GM23338 (cell line): ENCODE measurements around the gene PLA2G6. TPM values are rescaled to one million over a fixed set of nuclear protein-coding genes. Genes with fewer than 3 reads are reported as not detected.

Source experiments
- ATAC-seq: fragments of 200-7000 bp; cut with Tn5 transposase; 3 replicates; pipeline ENCODE4 v1.9.1; 2020
- DNase-seq: peaks from one replicate; pipeline ENCODE4 v3.0.0-alpha.2; 2015; ENCODE audit warnings: low spot score
- H2AFZ ChIP-seq: fragments of 200-600 bp; sonication (generic); 2 replicates; pipeline ENCODE4 v1.8.0; 2016; ENCODE audit warnings: antibody characterized with exemption, mild to moderate bottlenecking, moderate library complexity
- H3F3A ChIP-seq: fragments of 200-600 bp; sonication (generic); replicated peaks from 2 replicates; pipeline ENCODE4 v1.8.0; 2017; ENCODE audit warnings: antibody characterized with exemption, mixed run types, low read depth
- H3K27ac ChIP-seq: fragments of 200-600 bp; sonication (generic); 2 replicates; pipeline ENCODE4 v1.6.1; 2016; ENCODE audit warnings: low read depth
- H3K27me3 ChIP-seq: fragments of 200-600 bp; sonication (generic); 2 replicates; pipeline ENCODE4 v1.8.0; 2016; ENCODE audit warnings: mild to moderate bottlenecking, mixed run types, moderate library complexity; ENCODE audit not compliant: insufficient read depth
- H3K36me3 ChIP-seq: fragments of 200-600 bp; sonication (generic); 2 replicates; pipeline ENCODE4 v1.8.0; 2016; ENCODE audit warnings: mild to moderate bottlenecking; ENCODE audit not compliant: insufficient read depth
- H3K4me1 ChIP-seq: fragments of 200-600 bp; sonication (generic); 2 replicates; pipeline ENCODE4 v1.8.0; 2016; ENCODE audit warnings: mild to moderate bottlenecking, moderate library complexity; ENCODE audit not compliant: insufficient read depth
- H3K4me2 ChIP-seq: fragments of 200-600 bp; sonication (generic); 2 replicates; pipeline ENCODE4 v1.7.1; 2017; ENCODE audit warnings: mixed run types
- H3K4me3 ChIP-seq: fragments of 200-600 bp; sonication (generic); 2 replicates; pipeline ENCODE4 v1.6.1; 2016; ENCODE audit warnings: mixed run types
- H3K79me2 ChIP-seq: fragments of 200-600 bp; sonication (generic); replicated peaks from 2 replicates; pipeline ENCODE4 v1.8.0; 2017; ENCODE audit warnings: mild to moderate bottlenecking; ENCODE audit not compliant: insufficient read depth
- H3K9me2 ChIP-seq: fragments of 200-600 bp; sonication (generic); 2 replicates; pipeline ENCODE4 v1.8.0; 2017; ENCODE audit not compliant: insufficient read depth
- H4K20me1 ChIP-seq: fragments of 200-600 bp; sonication (generic); replicated peaks from 2 replicates; pipeline ENCODE4 v1.8.0; 2017; ENCODE audit warnings: mild to moderate bottlenecking; ENCODE audit not compliant: insufficient read depth
- H3K27ac Mint-ChIP-seq: 2 replicates; pipeline ENCODE4 v1.8.0; 2020; ENCODE audit warnings: inconsistent platforms, mild to moderate bottlenecking, moderate library complexity, mixed read lengths
- H3K27me3 Mint-ChIP-seq: 3 replicates; pipeline ENCODE4 v1.8.0; 2022; ENCODE audit warnings: low read depth, mild to moderate bottlenecking, moderate library complexity, mixed read lengths, inconsistent platforms; ENCODE audit not compliant: insufficient read depth, poor library complexity
- H3K36me3 Mint-ChIP-seq: 3 replicates; pipeline ENCODE4 v1.8.0; 2021; ENCODE audit warnings: low read depth, mild to moderate bottlenecking, inconsistent platforms, moderate library complexity, mixed read lengths
- H3K4me1 Mint-ChIP-seq: 3 replicates; pipeline ENCODE4 v1.8.0; 2020; ENCODE audit warnings: mild to moderate bottlenecking, inconsistent platforms, mixed read lengths
- H3K4me3 Mint-ChIP-seq: 3 replicates; pipeline ENCODE4 v1.8.0; 2021; ENCODE audit warnings: moderate library complexity, mild to moderate bottlenecking, inconsistent platforms, mixed read lengths
- H3K9me3 Mint-ChIP-seq: 3 replicates; pipeline ENCODE4 v1.8.0; 2020; ENCODE audit warnings: moderate library complexity, mild to moderate bottlenecking, inconsistent platforms, mixed read lengths
- CREB1 ChIP-seq: fragments of 250-450 bp; sonication (Bioruptor Pico); IDR thresholded peaks from 2 replicates; pipeline ENCODE4 v1.5.0; 2020; ENCODE audit warnings: low read depth, mild to moderate bottlenecking, moderate library complexity
- EZH2 ChIP-seq: fragments of 200-600 bp; sonication (generic); IDR thresholded peaks from one replicate; pipeline ENCODE4 v1.8.0; 2017; ENCODE audit warnings: antibody characterized with exemption, mild to moderate bottlenecking, low read depth; ENCODE audit not compliant: unreplicated experiment
- EZH2phosphoT487 ChIP-seq: fragments of 200-600 bp; sonication (generic); IDR thresholded peaks from one replicate; pipeline ENCODE4 v1.8.1; 2018; ENCODE audit warnings: antibody characterized with exemption; ENCODE audit not compliant: unreplicated experiment
- NANOG ChIP-seq: IDR thresholded peaks from 2 replicates; pipeline ENCODE4 v1.6.1; 2016; ENCODE audit warnings: antibody characterized with exemption, borderline replicate concordance
- POLR2AphosphoS5 ChIP-seq: IDR thresholded peaks from 2 replicates; pipeline ENCODE4 v1.6.1; 2016; ENCODE audit warnings: antibody characterized with exemption, low read depth
- ZNF114 ChIP-seq: fragments of 250-450 bp; sonication (Bioruptor Pico); IDR thresholded peaks from 2 replicates; pipeline ENCODE4 v1.5.0; 2020; ENCODE audit warnings: mild to moderate bottlenecking, moderate library complexity
- ZNF331 ChIP-seq: fragments of 250-450 bp; sonication (Bioruptor Pico); IDR thresholded peaks from 2 replicates; pipeline ENCODE4 v1.5.0; 2020; ENCODE audit warnings: low read depth, mild to moderate bottlenecking, moderate library complexity
- polyA plus RNA-seq: library from polyadenylated mRNA; unstranded; fragments of >200 nt; fragmentation: Nextera tagmentation; extraction: Ambion mirVana; gene quantifications from 2 replicates; pipeline ENCODE4 v1.2.1, GENCODE V29; 2016
- total RNA-seq: library from RNA; depleted of rRNA; stranded (reverse); fragments of >200 nt; shearing (Covaris generic); gene quantifications from 2 replicates; pipeline ENCODE4 v1.2.3, GENCODE V29; 2014
- TF ChIP-seq, protein P1 (sequence below): IDR thresholded peaks from 2 replicates; pipeline ENCODE4 v1.6.1; 2016; ENCODE audit warnings: antibody characterized with exemption
- TF ChIP-seq, protein P2 (sequence below): fragments of 250-450 bp; sonication (Bioruptor Pico); IDR thresholded peaks from 2 replicates; pipeline ENCODE4 v1.5.0; 2020; ENCODE audit warnings: mild to moderate bottlenecking, moderate library complexity
- TF ChIP-seq, protein P3 (sequence below): IDR thresholded peaks from one replicate; pipeline ENCODE4 v1.6.1; 2018; ENCODE audit warnings: antibody characterized with exemption; ENCODE audit not compliant: unreplicated experiment
- TF ChIP-seq, protein P4 (sequence below), 2 experiments: fragments of 200-600 bp in 1 of 2; sonication (generic) in 1 of 2; conservative IDR thresholded peaks; 2 replicates each; pipeline versions ENCODE4 v1.5.1 to v1.6.1; 2016 to 2017; ENCODE audit warnings: antibody characterized with exemption in 2 of 2, low read depth in 2 of 2, mild to moderate bottlenecking in 2 of 2, moderate library complexity in 1 of 2

Gene PLA2G6
- total and polyA plus RNA-seq, 2 experiments from 2014 or later, result 4.5 to 12.6 TPM

DNA sequence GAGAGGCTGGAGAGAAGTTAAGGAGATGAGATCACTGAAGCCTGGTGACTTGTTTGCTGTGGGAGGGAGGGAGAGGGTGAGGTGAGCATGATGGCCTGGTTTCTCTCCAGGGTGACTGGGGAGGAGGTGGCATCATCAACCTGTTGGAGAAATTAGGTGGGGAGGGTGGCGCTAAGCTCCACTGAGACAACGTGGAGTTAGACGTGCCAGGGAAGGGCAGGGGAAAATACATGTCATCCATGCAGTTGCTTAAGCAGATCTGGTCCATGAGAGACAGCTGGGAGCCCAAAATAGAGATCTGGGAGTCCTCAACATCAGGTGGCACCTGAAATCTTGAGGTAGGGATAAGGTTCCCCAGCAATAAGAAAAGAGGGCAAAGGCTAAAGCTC, 10.8 kb upstream of the PLA2G6 start:
- Mint-ChIP-seq H3K9me3 (peaks cover 4% of the 10 kb centered on the region; the same call in 2 of the 3 replicates), H3K4me1 (no peaks in the 10 kb centered on the region; the same call in 2 of the 3 replicates), H3K27me3 (peaks cover 17% of the 10 kb centered on the region), H3K4me3 (no peak overlapping the region), H3K27ac (no peak overlapping the region), H3K36me3 (no peaks in the 10 kb centered on the region; the same call in 2 of the 3 replicates)
- no peak overlapping the region for H3K4me3 ChIP-seq
- H3K36me3 ChIP-seq, result no peaks in the 10 kb centered on the region
- no peak for DNase-seq
- H3K4me2 ChIP-seq, result no peak overlapping the region
- TF ChIP-seq, protein P1, sequence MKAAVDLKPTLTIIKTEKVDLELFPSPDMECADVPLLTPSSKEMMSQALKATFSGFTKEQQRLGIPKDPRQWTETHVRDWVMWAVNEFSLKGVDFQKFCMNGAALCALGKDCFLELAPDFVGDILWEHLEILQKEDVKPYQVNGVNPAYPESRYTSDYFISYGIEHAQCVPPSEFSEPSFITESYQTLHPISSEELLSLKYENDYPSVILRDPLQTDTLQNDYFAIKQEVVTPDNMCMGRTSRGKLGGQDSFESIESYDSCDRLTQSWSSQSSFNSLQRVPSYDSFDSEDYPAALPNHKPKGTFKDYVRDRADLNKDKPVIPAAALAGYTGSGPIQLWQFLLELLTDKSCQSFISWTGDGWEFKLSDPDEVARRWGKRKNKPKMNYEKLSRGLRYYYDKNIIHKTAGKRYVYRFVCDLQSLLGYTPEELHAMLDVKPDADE, result no peak
- TF ChIP-seq ZNF331 (CRISPR knock-in tag), result no peak
- TF ChIP-seq POLR2AphosphoS5, result no peak
- TF ChIP-seq EZH2phosphoT487, result no peak
- TF ChIP-seq, protein P2, sequence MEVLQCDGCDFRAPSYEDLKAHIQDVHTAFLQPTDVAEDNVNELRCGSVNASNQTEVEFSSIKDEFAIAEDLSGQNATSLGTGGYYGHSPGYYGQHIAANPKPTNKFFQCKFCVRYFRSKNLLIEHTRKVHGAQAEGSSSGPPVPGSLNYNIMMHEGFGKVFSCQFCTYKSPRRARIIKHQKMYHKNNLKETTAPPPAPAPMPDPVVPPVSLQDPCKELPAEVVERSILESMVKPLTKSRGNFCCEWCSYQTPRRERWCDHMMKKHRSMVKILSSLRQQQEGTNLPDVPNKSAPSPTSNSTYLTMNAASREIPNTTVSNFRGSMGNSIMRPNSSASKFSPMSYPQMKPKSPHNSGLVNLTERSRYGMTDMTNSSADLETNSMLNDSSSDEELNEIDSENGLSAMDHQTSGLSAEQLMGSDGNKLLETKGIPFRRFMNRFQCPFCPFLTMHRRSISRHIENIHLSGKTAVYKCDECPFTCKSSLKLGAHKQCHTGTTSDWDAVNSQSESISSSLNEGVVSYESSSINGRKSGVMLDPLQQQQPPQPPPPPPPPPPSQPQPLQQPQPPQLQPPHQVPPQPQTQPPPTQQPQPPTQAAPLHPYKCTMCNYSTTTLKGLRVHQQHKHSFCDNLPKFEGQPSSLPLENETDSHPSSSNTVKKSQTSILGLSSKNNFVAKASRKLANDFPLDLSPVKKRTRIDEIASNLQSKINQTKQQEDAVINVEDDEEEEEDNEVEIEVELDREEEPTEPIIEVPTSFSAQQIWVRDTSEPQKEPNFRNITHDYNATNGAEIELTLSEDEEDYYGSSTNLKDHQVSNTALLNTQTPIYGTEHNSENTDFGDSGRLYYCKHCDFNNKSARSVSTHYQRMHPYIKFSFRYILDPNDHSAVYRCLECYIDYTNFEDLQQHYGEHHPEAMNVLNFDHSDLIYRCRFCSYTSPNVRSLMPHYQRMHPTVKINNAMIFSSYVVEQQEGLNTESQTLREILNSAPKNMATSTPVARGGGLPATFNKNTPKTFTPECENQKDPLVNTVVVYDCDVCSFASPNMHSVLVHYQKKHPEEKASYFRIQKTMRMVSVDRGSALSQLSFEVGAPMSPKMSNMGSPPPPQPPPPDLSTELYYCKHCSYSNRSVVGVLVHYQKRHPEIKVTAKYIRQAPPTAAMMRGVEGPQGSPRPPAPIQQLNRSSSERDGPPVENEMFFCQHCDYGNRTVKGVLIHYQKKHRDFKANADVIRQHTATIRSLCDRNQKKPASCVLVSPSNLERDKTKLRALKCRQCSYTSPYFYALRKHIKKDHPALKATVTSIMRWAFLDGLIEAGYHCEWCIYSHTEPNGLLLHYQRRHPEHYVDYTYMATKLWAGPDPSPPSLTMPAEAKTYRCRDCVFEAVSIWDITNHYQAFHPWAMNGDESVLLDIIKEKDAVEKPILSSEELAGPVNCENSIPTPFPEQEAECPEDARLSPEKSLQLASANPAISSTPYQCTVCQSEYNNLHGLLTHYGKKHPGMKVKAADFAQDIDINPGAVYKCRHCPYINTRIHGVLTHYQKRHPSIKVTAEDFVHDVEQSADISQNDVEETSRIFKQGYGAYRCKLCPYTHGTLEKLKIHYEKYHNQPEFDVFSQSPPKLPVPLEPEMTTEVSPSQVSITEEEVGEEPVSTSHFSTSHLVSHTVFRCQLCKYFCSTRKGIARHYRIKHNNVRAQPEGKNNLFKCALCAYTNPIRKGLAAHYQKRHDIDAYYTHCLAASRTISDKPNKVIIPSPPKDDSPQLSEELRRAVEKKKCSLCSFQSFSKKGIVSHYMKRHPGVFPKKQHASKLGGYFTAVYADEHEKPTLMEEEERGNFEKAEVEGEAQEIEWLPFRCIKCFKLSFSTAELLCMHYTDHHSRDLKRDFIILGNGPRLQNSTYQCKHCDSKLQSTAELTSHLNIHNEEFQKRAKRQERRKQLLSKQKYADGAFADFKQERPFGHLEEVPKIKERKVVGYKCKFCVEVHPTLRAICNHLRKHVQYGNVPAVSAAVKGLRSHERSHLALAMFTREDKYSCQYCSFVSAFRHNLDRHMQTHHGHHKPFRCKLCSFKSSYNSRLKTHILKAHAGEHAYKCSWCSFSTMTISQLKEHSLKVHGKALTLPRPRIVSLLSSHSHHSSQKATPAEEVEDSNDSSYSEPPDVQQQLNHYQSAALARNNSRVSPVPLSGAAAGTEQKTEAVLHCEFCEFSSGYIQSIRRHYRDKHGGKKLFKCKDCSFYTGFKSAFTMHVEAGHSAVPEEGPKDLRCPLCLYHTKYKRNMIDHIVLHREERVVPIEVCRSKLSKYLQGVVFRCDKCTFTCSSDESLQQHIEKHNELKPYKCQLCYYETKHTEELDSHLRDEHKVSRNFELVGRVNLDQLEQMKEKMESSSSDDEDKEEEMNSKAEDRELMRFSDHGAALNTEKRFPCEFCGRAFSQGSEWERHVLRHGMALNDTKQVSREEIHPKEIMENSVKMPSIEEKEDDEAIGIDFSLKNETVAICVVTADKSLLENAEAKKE (CRISPR knock-in tag), result no peak
- no peak for TF ChIP-seq CREB1
- TF ChIP-seq, protein P3, sequence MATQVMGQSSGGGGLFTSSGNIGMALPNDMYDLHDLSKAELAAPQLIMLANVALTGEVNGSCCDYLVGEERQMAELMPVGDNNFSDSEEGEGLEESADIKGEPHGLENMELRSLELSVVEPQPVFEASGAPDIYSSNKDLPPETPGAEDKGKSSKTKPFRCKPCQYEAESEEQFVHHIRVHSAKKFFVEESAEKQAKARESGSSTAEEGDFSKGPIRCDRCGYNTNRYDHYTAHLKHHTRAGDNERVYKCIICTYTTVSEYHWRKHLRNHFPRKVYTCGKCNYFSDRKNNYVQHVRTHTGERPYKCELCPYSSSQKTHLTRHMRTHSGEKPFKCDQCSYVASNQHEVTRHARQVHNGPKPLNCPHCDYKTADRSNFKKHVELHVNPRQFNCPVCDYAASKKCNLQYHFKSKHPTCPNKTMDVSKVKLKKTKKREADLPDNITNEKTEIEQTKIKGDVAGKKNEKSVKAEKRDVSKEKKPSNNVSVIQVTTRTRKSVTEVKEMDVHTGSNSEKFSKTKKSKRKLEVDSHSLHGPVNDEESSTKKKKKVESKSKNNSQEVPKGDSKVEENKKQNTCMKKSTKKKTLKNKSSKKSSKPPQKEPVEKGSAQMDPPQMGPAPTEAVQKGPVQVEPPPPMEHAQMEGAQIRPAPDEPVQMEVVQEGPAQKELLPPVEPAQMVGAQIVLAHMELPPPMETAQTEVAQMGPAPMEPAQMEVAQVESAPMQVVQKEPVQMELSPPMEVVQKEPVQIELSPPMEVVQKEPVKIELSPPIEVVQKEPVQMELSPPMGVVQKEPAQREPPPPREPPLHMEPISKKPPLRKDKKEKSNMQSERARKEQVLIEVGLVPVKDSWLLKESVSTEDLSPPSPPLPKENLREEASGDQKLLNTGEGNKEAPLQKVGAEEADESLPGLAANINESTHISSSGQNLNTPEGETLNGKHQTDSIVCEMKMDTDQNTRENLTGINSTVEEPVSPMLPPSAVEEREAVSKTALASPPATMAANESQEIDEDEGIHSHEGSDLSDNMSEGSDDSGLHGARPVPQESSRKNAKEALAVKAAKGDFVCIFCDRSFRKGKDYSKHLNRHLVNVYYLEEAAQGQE, result no peak
- no peak for TF ChIP-seq ZNF114
- TF ChIP-seq, protein P4, sequence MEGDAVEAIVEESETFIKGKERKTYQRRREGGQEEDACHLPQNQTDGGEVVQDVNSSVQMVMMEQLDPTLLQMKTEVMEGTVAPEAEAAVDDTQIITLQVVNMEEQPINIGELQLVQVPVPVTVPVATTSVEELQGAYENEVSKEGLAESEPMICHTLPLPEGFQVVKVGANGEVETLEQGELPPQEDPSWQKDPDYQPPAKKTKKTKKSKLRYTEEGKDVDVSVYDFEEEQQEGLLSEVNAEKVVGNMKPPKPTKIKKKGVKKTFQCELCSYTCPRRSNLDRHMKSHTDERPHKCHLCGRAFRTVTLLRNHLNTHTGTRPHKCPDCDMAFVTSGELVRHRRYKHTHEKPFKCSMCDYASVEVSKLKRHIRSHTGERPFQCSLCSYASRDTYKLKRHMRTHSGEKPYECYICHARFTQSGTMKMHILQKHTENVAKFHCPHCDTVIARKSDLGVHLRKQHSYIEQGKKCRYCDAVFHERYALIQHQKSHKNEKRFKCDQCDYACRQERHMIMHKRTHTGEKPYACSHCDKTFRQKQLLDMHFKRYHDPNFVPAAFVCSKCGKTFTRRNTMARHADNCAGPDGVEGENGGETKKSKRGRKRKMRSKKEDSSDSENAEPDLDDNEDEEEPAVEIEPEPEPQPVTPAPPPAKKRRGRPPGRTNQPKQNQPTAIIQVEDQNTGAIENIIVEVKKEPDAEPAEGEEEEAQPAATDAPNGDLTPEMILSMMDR (conservative IDR thresholded peaks at IDR 0.05; ENCODE audit: low read depth in 2 of 2), result no peak
- no peak for TF ChIP-seq EZH2
- TF ChIP-seq NANOG, result no peak
- H3F3A ChIP-seq, result no peaks in the 10 kb centered on the region
- no peaks in the 10 kb centered on the region for H3K9me2 ChIP-seq
- H3K27me3 ChIP-seq, result no peaks in the 10 kb centered on the region
- H3K4me1 ChIP-seq, result no peaks in the 10 kb centered on the region
- H4K20me1 ChIP-seq, result no peaks in the 10 kb centered on the region
- no peaks in the 10 kb centered on the region for H3K79me2 ChIP-seq
- H2AFZ ChIP-seq, result no peak overlapping the region
- H3K27ac ChIP-seq, result no peak overlapping the region
- ATAC-seq, result no peak
